Neural cell (in vitro differentiated cells): Measurements from ENCODE around the gene FLAD1. TPM values are rescaled to one million over a fixed set of nuclear protein-coding genes. Genes with fewer than 3 reads are reported as not detected.

Source experiments
- H2AFZ ChIP-seq: fragments of 200-600, 300-800 bp; sonication (generic), shearing (Covaris generic); 2 replicates; pipeline ENCODE4 v1.6.0; 2014; ENCODE audit warnings: low read depth, mild to moderate bottlenecking, antibody characterized with exemption, low read length, moderate library complexity
- H3F3A ChIP-seq: fragments of 200-600 bp; shearing (Covaris generic); 2 replicates; pipeline ENCODE4 v1.6.1; 2016; ENCODE audit warnings: mild to moderate bottlenecking, moderate library complexity, mixed read lengths, antibody characterized with exemption, low read length; ENCODE audit not compliant: insufficient read depth, poor library complexity, severe bottlenecking
- H3K27ac ChIP-seq: fragments of 200-600, 300-800 bp; sonication (generic), shearing (Covaris generic); 2 replicates; pipeline ENCODE4 v1.5.1; 2014; ENCODE audit warnings: mild to moderate bottlenecking, low read length, moderate library complexity
- H3K27me3 ChIP-seq: fragments of 300-800, 200-600 bp; sonication (generic), shearing (Covaris generic); 2 replicates; pipeline ENCODE4 v1.6.0; 2014; ENCODE audit warnings: mild to moderate bottlenecking, low read depth, low read length, moderate library complexity; ENCODE audit not compliant: insufficient read depth
- H3K36me3 ChIP-seq: fragments of 300-800, 200-600 bp; sonication (generic), shearing (Covaris generic); 2 replicates; pipeline ENCODE4 v1.5.1; 2014; ENCODE audit warnings: mild to moderate bottlenecking, antibody characterized with exemption, low read length, moderate library complexity; ENCODE audit not compliant: insufficient read depth
- H3K4me2 ChIP-seq: fragments of 300-800, 200-600 bp; sonication (generic), shearing (Covaris generic); 2 replicates; pipeline ENCODE4 v1.6.0; 2014; ENCODE audit warnings: mild to moderate bottlenecking, low read length
- H3K4me3 ChIP-seq: fragments of 300-800, 200-600 bp; sonication (generic), shearing (Covaris generic); 2 replicates; pipeline ENCODE4 v1.5.1; 2014; ENCODE audit warnings: mild to moderate bottlenecking, low read length, moderate library complexity
- H3K79me2 ChIP-seq: fragments of 200-600 bp; shearing (Covaris generic); replicated peaks from 2 replicates; pipeline ENCODE4 v1.6.0; 2014; ENCODE audit warnings: mild to moderate bottlenecking, low read length, moderate library complexity; ENCODE audit not compliant: insufficient read depth
- H3K9ac ChIP-seq: fragments of 300-800, 200-600 bp; sonication (generic), shearing (Covaris generic); 2 replicates; pipeline ENCODE4 v1.6.1; 2016; ENCODE audit warnings: mild to moderate bottlenecking, low read length, mixed read lengths
- H3K9me2 ChIP-seq: fragments of 200-600 bp; shearing (Covaris generic); 2 replicates; pipeline ENCODE4 v1.6.1; 2016; ENCODE audit warnings: mild to moderate bottlenecking, low read length, mixed read lengths; ENCODE audit not compliant: insufficient read depth
- H3K9me3 ChIP-seq: fragments of 200-600, 300-800 bp; sonication (generic), shearing (Covaris generic); 2 replicates; pipeline ENCODE4 v1.6.1; 2016; ENCODE audit warnings: mild to moderate bottlenecking, mixed run types, low read length, moderate library complexity, mixed read lengths
- H4K20me1 ChIP-seq: fragments of 200-600 bp; shearing (Covaris generic); 2 replicates; pipeline ENCODE4 v1.6.1; 2016; ENCODE audit warnings: mild to moderate bottlenecking, mixed run types; ENCODE audit not compliant: insufficient read depth
- EP300 ChIP-seq: fragments of 450-650 bp; conservative IDR thresholded peaks from 2 replicates; pipeline ENCODE4 v1.6.1; 2014; ENCODE audit warnings: antibody characterized with exemption, mild to moderate bottlenecking, moderate library complexity; ENCODE audit not compliant: poor library complexity, severe bottlenecking
- EZH2 ChIP-seq: fragments of 200-600, 300-800 bp; shearing (Covaris generic), sonication (generic); IDR thresholded peaks from 2 replicates; pipeline ENCODE4 v1.6.1; 2014; ENCODE audit warnings: antibody characterized with exemption, low read length, borderline replicate concordance, mild to moderate bottlenecking; ENCODE audit not compliant: insufficient read depth, poor library complexity, severe bottlenecking
- MXI1 ChIP-seq: fragments of 450-650 bp; conservative IDR thresholded peaks from 2 replicates; pipeline ENCODE4 v1.6.1; 2014; ENCODE audit warnings: antibody characterized with exemption, mild to moderate bottlenecking; ENCODE audit not compliant: poor library complexity, severe bottlenecking
- POLR2AphosphoS5 ChIP-seq: IDR thresholded peaks from 2 replicates; pipeline ENCODE4 v1.6.1; 2012
- RAD21 ChIP-seq: fragments of 450-650 bp; conservative IDR thresholded peaks from 2 replicates; pipeline ENCODE4 v1.6.1; 2014; ENCODE audit warnings: antibody characterized with exemption, mild to moderate bottlenecking, moderate library complexity
- REST ChIP-seq: IDR thresholded peaks from 2 replicates; pipeline ENCODE4 v1.6.1; 2012; ENCODE audit warnings: borderline replicate concordance
- SMC3 ChIP-seq: fragments of 450-650 bp; conservative IDR thresholded peaks from 2 replicates; pipeline ENCODE4 v1.6.1; 2014; ENCODE audit warnings: antibody characterized with exemption, mild to moderate bottlenecking, moderate library complexity; ENCODE audit not compliant: poor library complexity
- TAF1 ChIP-seq: IDR thresholded peaks from 2 replicates; pipeline ENCODE4 v1.6.1; 2012; ENCODE audit warnings: low read depth
- polyA plus RNA-seq: library from polyadenylated mRNA; depleted of rRNA; stranded (reverse); fragments of >200 nt; gene quantifications from 2 replicates; pipeline ENCODE4 v1.2.3, GENCODE V29; 2014
- TF ChIP-seq, protein P1 (sequence below): fragments of 450-650 bp; IDR thresholded peaks from 2 replicates; pipeline ENCODE4 v1.5.1; 2014; ENCODE audit warnings: antibody characterized with exemption, mild to moderate bottlenecking, moderate library complexity; ENCODE audit not compliant: poor library complexity, severe bottlenecking

Gene FLAD1
- polyA plus RNA-seq, 1 donor from 2014 or later = 68.6 TPM

- Histone ChIP-seq H3K4me3 (no peak overlapping the region), H2AFZ (no peak overlapping the region), H3K36me3 (no peaks in the 10 kb centered on the region), H3K27ac (no peak overlapping the region), H3F3A (no peaks in the 10 kb centered on the region), H3K27me3 (no peaks in the 10 kb centered on the region), H4K20me1 (no peaks in the 10 kb centered on the region), H3K9me3 (no peaks in the 10 kb centered on the region), H3K4me2 (no peak overlapping the region), H3K9ac (no peak overlapping the region), H3K9me2 (no peaks in the 10 kb centered on the region), H3K79me2 (no peaks in the 10 kb centered on the region)
- TF ChIP-seq EZH2 (no peak), REST (no peak), MXI1 (no peak), SMC3 (no peak), POLR2AphosphoS5 (no peak), TAF1 (no peak), RAD21 (no peak), EP300 (no peak)
- TF ChIP-seq, protein P1, sequence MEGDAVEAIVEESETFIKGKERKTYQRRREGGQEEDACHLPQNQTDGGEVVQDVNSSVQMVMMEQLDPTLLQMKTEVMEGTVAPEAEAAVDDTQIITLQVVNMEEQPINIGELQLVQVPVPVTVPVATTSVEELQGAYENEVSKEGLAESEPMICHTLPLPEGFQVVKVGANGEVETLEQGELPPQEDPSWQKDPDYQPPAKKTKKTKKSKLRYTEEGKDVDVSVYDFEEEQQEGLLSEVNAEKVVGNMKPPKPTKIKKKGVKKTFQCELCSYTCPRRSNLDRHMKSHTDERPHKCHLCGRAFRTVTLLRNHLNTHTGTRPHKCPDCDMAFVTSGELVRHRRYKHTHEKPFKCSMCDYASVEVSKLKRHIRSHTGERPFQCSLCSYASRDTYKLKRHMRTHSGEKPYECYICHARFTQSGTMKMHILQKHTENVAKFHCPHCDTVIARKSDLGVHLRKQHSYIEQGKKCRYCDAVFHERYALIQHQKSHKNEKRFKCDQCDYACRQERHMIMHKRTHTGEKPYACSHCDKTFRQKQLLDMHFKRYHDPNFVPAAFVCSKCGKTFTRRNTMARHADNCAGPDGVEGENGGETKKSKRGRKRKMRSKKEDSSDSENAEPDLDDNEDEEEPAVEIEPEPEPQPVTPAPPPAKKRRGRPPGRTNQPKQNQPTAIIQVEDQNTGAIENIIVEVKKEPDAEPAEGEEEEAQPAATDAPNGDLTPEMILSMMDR = no peak
These were observed 13.9 kb upstream of the FLAD1 start for GRCh38 chr1:154969246-154969645.

DNA sequence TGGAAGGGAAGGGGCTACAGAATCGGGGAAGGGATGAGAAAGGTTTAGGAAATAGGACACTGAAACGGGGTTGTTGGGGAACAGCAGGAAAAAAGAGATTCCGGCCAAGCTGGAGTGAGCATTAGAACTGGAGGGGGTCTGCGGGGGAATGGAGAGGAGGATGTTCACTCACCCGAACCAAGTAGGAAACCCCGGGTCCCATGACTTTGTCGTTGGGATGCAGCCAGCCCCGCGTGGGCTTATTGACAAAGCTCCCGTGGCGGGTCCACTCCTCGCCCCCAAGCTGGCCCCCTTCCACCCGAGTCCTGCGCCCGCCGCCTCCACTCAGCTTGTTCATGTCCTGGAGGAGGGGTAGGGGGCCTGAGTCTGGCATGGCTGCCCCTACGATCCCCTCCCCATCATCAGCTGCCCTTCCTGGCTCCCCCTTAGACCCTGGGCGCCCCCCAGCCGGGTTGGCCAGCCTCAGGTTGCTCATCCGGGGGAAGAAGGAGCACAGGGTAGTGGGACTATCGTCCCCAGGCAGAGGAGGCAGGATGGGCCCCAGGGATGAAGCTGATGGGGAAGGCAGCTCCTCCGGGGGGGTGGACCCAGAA is 13.2 kb upstream of the FLAD1 start:
- Histone ChIP-seq H2AFZ (no peak overlapping the region), H3K9me3 (no peaks in the 10 kb centered on the region), H3K9ac (peak overlapping the region; percentile 41), H3K9me2 (no peaks in the 10 kb centered on the region), H4K20me1 (no peaks in the 10 kb centered on the region), H3K36me3 (no peaks in the 10 kb centered on the region), H3K4me2 (no peak overlapping the region), H3K4me3 (peak overlapping the region; percentile 48), H3K27ac (no peak overlapping the region), H3F3A (peaks cover under 1% of the 10 kb centered on the region), H3K79me2 (no peaks in the 10 kb centered on the region), H3K27me3 (no peaks in the 10 kb centered on the region)
- no peak for TF ChIP-seq RAD21
- TF ChIP-seq EP300 = no peak
- no peak for TF ChIP-seq EZH2
